Neural cell (in vitro differentiated cells): Measurements from ENCODE around the gene KRT38. TPM values are rescaled to one million over a fixed set of nuclear protein-coding genes. Genes with fewer than 3 reads are reported as not detected.

Source experiments
- H2AFZ ChIP-seq: fragments of 200-600, 300-800 bp; sonication (generic), shearing (Covaris generic); 2 replicates; pipeline ENCODE4 v1.6.0; 2014; ENCODE audit warnings: low read depth, mild to moderate bottlenecking, antibody characterized with exemption, low read length, moderate library complexity
- H3F3A ChIP-seq: fragments of 200-600 bp; shearing (Covaris generic); 2 replicates; pipeline ENCODE4 v1.6.1; 2016; ENCODE audit warnings: mild to moderate bottlenecking, moderate library complexity, mixed read lengths, antibody characterized with exemption, low read length; ENCODE audit not compliant: insufficient read depth, poor library complexity, severe bottlenecking
- H3K27ac ChIP-seq: fragments of 200-600, 300-800 bp; sonication (generic), shearing (Covaris generic); 2 replicates; pipeline ENCODE4 v1.5.1; 2014; ENCODE audit warnings: mild to moderate bottlenecking, low read length, moderate library complexity
- H3K27me3 ChIP-seq: fragments of 300-800, 200-600 bp; sonication (generic), shearing (Covaris generic); 2 replicates; pipeline ENCODE4 v1.6.0; 2014; ENCODE audit warnings: mild to moderate bottlenecking, low read depth, low read length, moderate library complexity; ENCODE audit not compliant: insufficient read depth
- H3K36me3 ChIP-seq: fragments of 300-800, 200-600 bp; sonication (generic), shearing (Covaris generic); 2 replicates; pipeline ENCODE4 v1.5.1; 2014; ENCODE audit warnings: mild to moderate bottlenecking, antibody characterized with exemption, low read length, moderate library complexity; ENCODE audit not compliant: insufficient read depth
- H3K4me2 ChIP-seq: fragments of 300-800, 200-600 bp; sonication (generic), shearing (Covaris generic); 2 replicates; pipeline ENCODE4 v1.6.0; 2014; ENCODE audit warnings: mild to moderate bottlenecking, low read length
- H3K4me3 ChIP-seq: fragments of 300-800, 200-600 bp; sonication (generic), shearing (Covaris generic); 2 replicates; pipeline ENCODE4 v1.5.1; 2014; ENCODE audit warnings: mild to moderate bottlenecking, low read length, moderate library complexity
- H3K79me2 ChIP-seq: fragments of 200-600 bp; shearing (Covaris generic); replicated peaks from 2 replicates; pipeline ENCODE4 v1.6.0; 2014; ENCODE audit warnings: mild to moderate bottlenecking, low read length, moderate library complexity; ENCODE audit not compliant: insufficient read depth
- H3K9ac ChIP-seq: fragments of 300-800, 200-600 bp; sonication (generic), shearing (Covaris generic); 2 replicates; pipeline ENCODE4 v1.6.1; 2016; ENCODE audit warnings: mild to moderate bottlenecking, low read length, mixed read lengths
- H3K9me2 ChIP-seq: fragments of 200-600 bp; shearing (Covaris generic); 2 replicates; pipeline ENCODE4 v1.6.1; 2016; ENCODE audit warnings: mild to moderate bottlenecking, low read length, mixed read lengths; ENCODE audit not compliant: insufficient read depth
- H3K9me3 ChIP-seq: fragments of 200-600, 300-800 bp; sonication (generic), shearing (Covaris generic); 2 replicates; pipeline ENCODE4 v1.6.1; 2016; ENCODE audit warnings: mild to moderate bottlenecking, mixed run types, low read length, moderate library complexity, mixed read lengths
- H4K20me1 ChIP-seq: fragments of 200-600 bp; shearing (Covaris generic); 2 replicates; pipeline ENCODE4 v1.6.1; 2016; ENCODE audit warnings: mild to moderate bottlenecking, mixed run types; ENCODE audit not compliant: insufficient read depth
- EP300 ChIP-seq: fragments of 450-650 bp; conservative IDR thresholded peaks from 2 replicates; pipeline ENCODE4 v1.6.1; 2014; ENCODE audit warnings: antibody characterized with exemption, mild to moderate bottlenecking, moderate library complexity; ENCODE audit not compliant: poor library complexity, severe bottlenecking
- EZH2 ChIP-seq: fragments of 200-600, 300-800 bp; shearing (Covaris generic), sonication (generic); IDR thresholded peaks from 2 replicates; pipeline ENCODE4 v1.6.1; 2014; ENCODE audit warnings: antibody characterized with exemption, low read length, borderline replicate concordance, mild to moderate bottlenecking; ENCODE audit not compliant: insufficient read depth, poor library complexity, severe bottlenecking
- MXI1 ChIP-seq: fragments of 450-650 bp; conservative IDR thresholded peaks from 2 replicates; pipeline ENCODE4 v1.6.1; 2014; ENCODE audit warnings: antibody characterized with exemption, mild to moderate bottlenecking; ENCODE audit not compliant: poor library complexity, severe bottlenecking
- POLR2AphosphoS5 ChIP-seq: IDR thresholded peaks from 2 replicates; pipeline ENCODE4 v1.6.1; 2012
- RAD21 ChIP-seq: fragments of 450-650 bp; conservative IDR thresholded peaks from 2 replicates; pipeline ENCODE4 v1.6.1; 2014; ENCODE audit warnings: antibody characterized with exemption, mild to moderate bottlenecking, moderate library complexity
- SMC3 ChIP-seq: fragments of 450-650 bp; conservative IDR thresholded peaks from 2 replicates; pipeline ENCODE4 v1.6.1; 2014; ENCODE audit warnings: antibody characterized with exemption, mild to moderate bottlenecking, moderate library complexity; ENCODE audit not compliant: poor library complexity
- TAF1 ChIP-seq: IDR thresholded peaks from 2 replicates; pipeline ENCODE4 v1.6.1; 2012; ENCODE audit warnings: low read depth
- polyA plus RNA-seq: library from polyadenylated mRNA; depleted of rRNA; stranded (reverse); fragments of >200 nt; gene quantifications from 2 replicates; pipeline ENCODE4 v1.2.3, GENCODE V29; 2014
- TF ChIP-seq, protein P1 (sequence below): IDR thresholded peaks from 2 replicates; pipeline ENCODE4 v1.6.1; 2012; ENCODE audit warnings: borderline replicate concordance
- TF ChIP-seq, protein P2 (sequence below): fragments of 450-650 bp; IDR thresholded peaks from 2 replicates; pipeline ENCODE4 v1.5.1; 2014; ENCODE audit warnings: antibody characterized with exemption, mild to moderate bottlenecking, moderate library complexity; ENCODE audit not compliant: poor library complexity, severe bottlenecking

KRT38 gene
- polyA plus RNA-seq, 1 donor from 2014 or later, result not detected

DNA sequence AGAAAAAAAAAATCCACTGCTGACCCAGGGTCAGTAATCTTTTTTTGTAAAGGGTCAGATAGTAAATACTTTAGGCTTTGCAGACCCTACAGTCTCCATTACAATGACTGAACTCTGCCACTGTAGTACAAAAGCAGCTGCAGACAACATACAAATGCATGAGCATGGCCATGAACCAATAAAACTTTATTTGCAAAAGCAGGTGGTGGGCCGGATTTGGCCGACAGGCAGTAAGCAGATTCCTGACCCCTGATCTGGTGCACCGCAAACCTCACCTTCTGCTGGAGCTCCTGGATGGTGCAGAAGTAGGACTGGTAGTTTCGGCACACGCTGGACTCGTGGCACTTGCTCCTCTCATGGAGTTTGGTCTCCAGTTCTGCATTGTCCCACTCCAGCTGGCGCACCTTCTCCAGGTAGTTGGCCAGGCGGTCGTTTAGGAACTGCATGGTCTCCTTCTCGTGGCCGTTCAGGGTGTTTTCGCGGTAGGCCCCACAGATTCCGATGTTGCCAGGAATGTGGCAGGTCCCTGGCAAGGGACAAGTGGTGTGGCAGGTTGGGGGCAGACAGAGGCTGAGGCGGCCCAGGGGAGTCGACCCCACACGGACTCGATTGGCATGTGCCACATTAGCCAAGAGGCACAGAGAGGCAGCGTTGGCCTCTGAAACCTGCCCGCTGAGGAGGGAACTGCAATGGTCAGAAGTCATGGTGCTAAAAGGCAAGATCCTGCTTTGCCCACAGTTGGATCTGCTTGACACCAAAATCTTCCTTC is 29.5 kb downstream of the KRT38 start:
- Histone ChIP-seq H3K27me3 (no peaks in the 10 kb centered on the region), H4K20me1 (no peaks in the 10 kb centered on the region), H3K9ac (no peak overlapping the region), H3K27ac (no peak overlapping the region), H2AFZ (no peak overlapping the region), H3K4me2 (no peak overlapping the region), H3K79me2 (no peaks in the 10 kb centered on the region), H3K36me3 (no peaks in the 10 kb centered on the region), H3K9me2 (no peaks in the 10 kb centered on the region), H3K9me3 (no peaks in the 10 kb centered on the region), H3K4me3 (no peak overlapping the region), H3F3A (no peaks in the 10 kb centered on the region)
- TF ChIP-seq EP300 (no peak), SMC3 (no peak), POLR2AphosphoS5 (no peak), RAD21 (no peak)

DNA sequence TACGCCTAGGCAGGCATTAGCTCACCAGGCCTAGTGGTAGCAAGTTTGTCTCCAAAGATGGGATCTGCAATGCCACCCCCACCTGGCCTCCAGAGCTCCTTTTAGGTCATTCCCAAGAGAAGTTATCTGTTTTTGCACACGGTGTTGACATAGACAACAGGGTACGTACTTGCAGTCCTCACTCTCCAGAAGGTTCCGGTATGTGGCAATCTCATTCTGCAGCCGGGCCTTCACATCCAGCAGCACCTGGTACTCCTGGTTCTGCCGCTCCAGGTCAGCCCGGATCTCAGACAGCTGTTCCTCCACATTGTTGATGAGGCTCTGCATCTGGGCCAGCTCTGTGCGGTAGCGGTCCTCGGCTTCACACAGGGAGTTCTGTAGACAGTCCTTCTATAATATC is 33.6 kb downstream of the KRT38 start:
- H3K4me3 ChIP-seq, result no peak overlapping the region
- H3K9me3 ChIP-seq, result no peaks in the 10 kb centered on the region
- H3K36me3 ChIP-seq, result no peaks in the 10 kb centered on the region
- no peak overlapping the region for H2AFZ ChIP-seq
- no peak overlapping the region for H3K4me2 ChIP-seq
- H3K9me2 ChIP-seq, result no peaks in the 10 kb centered on the region
- TF ChIP-seq EZH2 (no peak), TAF1 (no peak), RAD21 (no peak), SMC3 (no peak), POLR2AphosphoS5 (no peak), MXI1 (no peak), EP300 (no peak)
- TF ChIP-seq, protein P1, sequence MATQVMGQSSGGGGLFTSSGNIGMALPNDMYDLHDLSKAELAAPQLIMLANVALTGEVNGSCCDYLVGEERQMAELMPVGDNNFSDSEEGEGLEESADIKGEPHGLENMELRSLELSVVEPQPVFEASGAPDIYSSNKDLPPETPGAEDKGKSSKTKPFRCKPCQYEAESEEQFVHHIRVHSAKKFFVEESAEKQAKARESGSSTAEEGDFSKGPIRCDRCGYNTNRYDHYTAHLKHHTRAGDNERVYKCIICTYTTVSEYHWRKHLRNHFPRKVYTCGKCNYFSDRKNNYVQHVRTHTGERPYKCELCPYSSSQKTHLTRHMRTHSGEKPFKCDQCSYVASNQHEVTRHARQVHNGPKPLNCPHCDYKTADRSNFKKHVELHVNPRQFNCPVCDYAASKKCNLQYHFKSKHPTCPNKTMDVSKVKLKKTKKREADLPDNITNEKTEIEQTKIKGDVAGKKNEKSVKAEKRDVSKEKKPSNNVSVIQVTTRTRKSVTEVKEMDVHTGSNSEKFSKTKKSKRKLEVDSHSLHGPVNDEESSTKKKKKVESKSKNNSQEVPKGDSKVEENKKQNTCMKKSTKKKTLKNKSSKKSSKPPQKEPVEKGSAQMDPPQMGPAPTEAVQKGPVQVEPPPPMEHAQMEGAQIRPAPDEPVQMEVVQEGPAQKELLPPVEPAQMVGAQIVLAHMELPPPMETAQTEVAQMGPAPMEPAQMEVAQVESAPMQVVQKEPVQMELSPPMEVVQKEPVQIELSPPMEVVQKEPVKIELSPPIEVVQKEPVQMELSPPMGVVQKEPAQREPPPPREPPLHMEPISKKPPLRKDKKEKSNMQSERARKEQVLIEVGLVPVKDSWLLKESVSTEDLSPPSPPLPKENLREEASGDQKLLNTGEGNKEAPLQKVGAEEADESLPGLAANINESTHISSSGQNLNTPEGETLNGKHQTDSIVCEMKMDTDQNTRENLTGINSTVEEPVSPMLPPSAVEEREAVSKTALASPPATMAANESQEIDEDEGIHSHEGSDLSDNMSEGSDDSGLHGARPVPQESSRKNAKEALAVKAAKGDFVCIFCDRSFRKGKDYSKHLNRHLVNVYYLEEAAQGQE, result no peak
- TF ChIP-seq, protein P2, sequence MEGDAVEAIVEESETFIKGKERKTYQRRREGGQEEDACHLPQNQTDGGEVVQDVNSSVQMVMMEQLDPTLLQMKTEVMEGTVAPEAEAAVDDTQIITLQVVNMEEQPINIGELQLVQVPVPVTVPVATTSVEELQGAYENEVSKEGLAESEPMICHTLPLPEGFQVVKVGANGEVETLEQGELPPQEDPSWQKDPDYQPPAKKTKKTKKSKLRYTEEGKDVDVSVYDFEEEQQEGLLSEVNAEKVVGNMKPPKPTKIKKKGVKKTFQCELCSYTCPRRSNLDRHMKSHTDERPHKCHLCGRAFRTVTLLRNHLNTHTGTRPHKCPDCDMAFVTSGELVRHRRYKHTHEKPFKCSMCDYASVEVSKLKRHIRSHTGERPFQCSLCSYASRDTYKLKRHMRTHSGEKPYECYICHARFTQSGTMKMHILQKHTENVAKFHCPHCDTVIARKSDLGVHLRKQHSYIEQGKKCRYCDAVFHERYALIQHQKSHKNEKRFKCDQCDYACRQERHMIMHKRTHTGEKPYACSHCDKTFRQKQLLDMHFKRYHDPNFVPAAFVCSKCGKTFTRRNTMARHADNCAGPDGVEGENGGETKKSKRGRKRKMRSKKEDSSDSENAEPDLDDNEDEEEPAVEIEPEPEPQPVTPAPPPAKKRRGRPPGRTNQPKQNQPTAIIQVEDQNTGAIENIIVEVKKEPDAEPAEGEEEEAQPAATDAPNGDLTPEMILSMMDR, result no peak
- H3K79me2 ChIP-seq, result no peaks in the 10 kb centered on the region
- no peaks in the 10 kb centered on the region for H4K20me1 ChIP-seq
- no peak overlapping the region for H3K27ac ChIP-seq
- no peak overlapping the region for H3K9ac ChIP-seq
- H3F3A ChIP-seq, result no peaks in the 10 kb centered on the region
- H3K27me3 ChIP-seq, result no peaks in the 10 kb centered on the region
